ENCODE data around the gene UGT1A10. TPM values are rescaled to one million over a fixed set of nuclear protein-coding genes. Genes with fewer than 3 reads are reported as not detected.
"Not testable (repeated sequence)": the region's sequence is repeated elsewhere in the genome, so short reads cannot be mapped to it uniquely, and the experiment has no call there.

Gene UGT1A10
- total and polyA plus RNA-seq, 8 donors: not detected

GRCh38 chr2:233714121-233714520, 77.9 kb downstream of the UGT1A10 start:
- intact Hi-C loops (cut with DNase I): no loop called here
- TF ChIP-seq CTCF (IDR thresholded peaks at IDR 0.05): no peak
- Histone ChIP-seq H3K9me3 (no peaks in the 10 kb centered on the region), H3K4me1 (no peaks in the 10 kb centered on the region), H3K27me3 (peaks cover 0 to 15% of the 10 kb centered on the region in 2 donors), H3K4me3 (no peak overlapping the region), H3K36me3 (no peaks in the 10 kb centered on the region), H3K27ac (no peak overlapping the region)
- no peak for ATAC-seq
- no peak for DNase-seq

GRCh38 chr2:233718552-233718951, 82.3 kb downstream of the UGT1A10 start, which contains the start of gene UGT1A4:
Gene UGT1A4, plus strand, starts transcription at chr2:233718736. Its CDS starts 85 bp downstream, at chr2:233718821.
- Histone ChIP-seq H3K27ac (no peak within 1 kb of the TSS), H3K9me3 (no peaks in the 10 kb centered on the region), H3K4me1 (no peaks in the 10 kb centered on the region), H3K36me3 (no peaks in the 10 kb centered on the region), H3K27me3 (peaks cover 0 to 15% of the 10 kb centered on the region in 2 donors), H3K4me3 (no peak within 1 kb of the TSS)
- ATAC-seq (no peak), DNase-seq (no peak)
- intact Hi-C loops (cut with DNase I): no loop called here
- no peak for TF ChIP-seq CTCF (IDR thresholded peaks at IDR 0.05)

- ATAC-seq: no peak
- H3K27ac ChIP-seq: no peak within 1 kb of the TSS
- no peaks in the 10 kb centered on the region for H3K36me3 ChIP-seq
- DNase-seq: no peak
- TF ChIP-seq CTCF (IDR thresholded peaks at IDR 0.05): no peak
- H3K27me3 ChIP-seq: no peaks in the 10 kb centered on the region
- intact Hi-C loops (cut with DNase I): no loop called here
- no peaks in the 10 kb centered on the region for H3K9me3 ChIP-seq
- no peak within 1 kb of the TSS for H3K4me3 ChIP-seq
- H3K4me1 ChIP-seq: no peaks in the 10 kb centered on the region
Observed at GRCh38 chr2:233728723-233729301, 92.6 kb downstream of the UGT1A10 start, which contains the start of gene UGT1A3. Gene UGT1A3, plus strand, starts transcription at chr2:233729042. Its CDS starts 85 bp downstream, at chr2:233729127.

GRCh38 chr2:233736868-233737653, 100.8 kb downstream of the UGT1A10 start:
- H3K9me3 ChIP-seq; DNase-seq; H3K27ac ChIP-seq; ATAC-seq; H3K4me1 ChIP-seq; H3K36me3 ChIP-seq; H3K4me3 ChIP-seq; intact Hi-C loops (cut with DNase I): not testable (repeated sequence)
- peaks cover 0 to 12% of the 10 kb centered on the region in 2 donors for H3K27me3 ChIP-seq

GRCh38 chr2:233740870-233741269, 104.6 kb downstream of the UGT1A10 start:
- intact Hi-C loops (cut with DNase I): no loop called here
- no peaks in the 10 kb centered on the region for H3K36me3 ChIP-seq
- H3K27ac ChIP-seq: no peak overlapping the region
- ATAC-seq (no peak), DNase-seq (no peak)
- no peak overlapping the region for H3K4me3 ChIP-seq
- peaks cover 0 to 18% of the 10 kb centered on the region in 2 donors for H3K27me3 ChIP-seq
- no peaks in the 10 kb centered on the region for H3K9me3 ChIP-seq
- H3K4me1 ChIP-seq: no peaks in the 10 kb centered on the region
- no peak for TF ChIP-seq CTCF (IDR thresholded peaks at IDR 0.05)

Data from left lung (tissue), 10 donors.